ENCODE measurements around the gene RNF5.

DNA sequence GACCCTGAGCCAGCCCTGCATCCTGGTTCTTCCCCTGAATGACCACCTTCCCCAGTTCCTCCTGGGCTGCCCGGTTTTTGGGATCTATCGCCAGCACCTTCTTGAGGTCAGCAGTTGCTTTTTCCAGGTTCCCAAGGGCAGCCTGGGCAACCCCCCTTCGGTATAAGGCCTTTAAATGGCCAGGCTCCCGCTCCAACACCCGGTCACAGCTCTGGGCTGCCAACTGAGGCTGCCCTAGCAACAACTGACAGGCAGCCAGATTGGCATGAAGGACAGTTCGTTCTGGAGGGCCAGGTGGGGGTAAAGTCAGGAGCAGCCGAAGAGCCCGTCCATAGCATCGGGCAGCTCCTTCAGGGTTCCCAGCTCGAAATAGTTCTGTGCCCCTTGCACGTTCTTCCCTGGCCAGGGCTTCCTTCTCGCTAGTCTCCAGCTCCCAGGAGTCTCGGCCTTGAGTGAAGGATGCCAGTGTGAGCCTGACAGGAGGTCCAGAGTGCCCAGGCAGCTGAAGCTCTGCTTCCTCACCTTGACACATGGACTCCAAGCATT, 49.4 kb upstream of the RNF5 start:
- TF ChIP-seq POLR2A (IDR thresholded peaks at IDR 0.05): no peak
- no peak for TF ChIP-seq POLR2AphosphoS5 (IDR thresholded peaks at IDR 0.05)
